ENCODE results near the gene RAMP2. TPM values are rescaled to one million over a fixed set of nuclear protein-coding genes. Genes with fewer than 3 reads are reported as not detected.

Gene RAMP2
- total RNA-seq, 1 donor from 2014 or later = not detected

GRCh38 chr17:42809250-42809649 lies 48.2 kb downstream of the RAMP2 start:
- no peak overlapping the region for H3K27ac Mint-ChIP-seq
- CTCF ChIA-PET = no interaction called here

More at GRCh38 chr17:42809250-42809649, 48.2 kb downstream of the RAMP2 start:
- Mint-ChIP-seq H3K9me3 (no peaks in the 10 kb centered on the region), H3K27me3 (no peaks in the 10 kb centered on the region), H3K36me3 (ENCODE audit: low read depth) (peaks cover 45% of the 10 kb centered on the region), H3K4me1 (no peaks in the 10 kb centered on the region), H3K4me3 (no peak overlapping the region)
- DNase-seq = no peak
- ATAC-seq (ENCODE audit: low read depth) = no peak
- POLR2A ChIA-PET = no interaction called here
- intact Hi-C loops (cut with micrococcal nuclease) = no loop called here
- TF ChIP-seq CTCF (IDR thresholded peaks at IDR 0.05) = no peak

Other genes with a start within 250 kb of the RAMP2 start
- gene NAGLU, start 225.0 kb upstream of the RAMP2 start, total RNA-seq = 27.8 and 33.9 TPM in 2 replicates
- gene HSD17B1, start 208.3 kb upstream of the RAMP2 start, total RNA-seq = 0.86 and 1.2 TPM in 2 replicates
- 82.4 and 94.9 TPM in 2 replicates for gene COASY, start 199.1 kb upstream of the RAMP2 start, total RNA-seq
- gene MLX, start 194.1 kb upstream of the RAMP2 start, total RNA-seq = 53.4 and 59.7 TPM in 2 replicates
- 9.0 and 10.8 TPM in 2 replicates for gene PSMC3IP, start 183.5 kb upstream of the RAMP2 start, total RNA-seq
- gene RETREG3, start 151.9 kb upstream of the RAMP2 start, total RNA-seq = 60.0 and 63.5 TPM in 2 replicates
- 25.0 and 26.8 TPM in 2 replicates for gene TUBG1, start 151.5 kb upstream of the RAMP2 start, total RNA-seq
- 8.6 and 9.4 TPM in 2 replicates for gene TUBG2, start 101.9 kb upstream of the RAMP2 start, total RNA-seq
- 0.80 and 1.4 TPM in 2 replicates for gene PLEKHH3, start 84.2 kb upstream of the RAMP2 start, total RNA-seq
- gene CCR10, start 79.4 kb upstream of the RAMP2 start, total RNA-seq = 1.2 and 1.4 TPM in 2 replicates
- 16.4 and 21.3 TPM in 2 replicates for gene CNTNAP1, start 78.7 kb upstream of the RAMP2 start, total RNA-seq
- 74.7 and 81.6 TPM in 2 replicates for gene EZH1, start 16.2 kb upstream of the RAMP2 start, total RNA-seq
- 49.7 and 49.8 TPM in 2 replicates for gene VPS25, start 12.2 kb downstream of the RAMP2 start, total RNA-seq
- gene WNK4, start 19.4 kb downstream of the RAMP2 start, total RNA-seq = 0.10 and 0.29 TPM in 2 replicates
- 41.4 and 48.0 TPM in 2 replicates for gene COA3, start 37.5 kb downstream of the RAMP2 start, total RNA-seq
- not detected in 2 replicates for gene CNTD1, start 37.6 kb downstream of the RAMP2 start, total RNA-seq
- 113 and 118 TPM in 2 replicates for gene BECN1, start 63.1 kb downstream of the RAMP2 start, total RNA-seq
- gene PSME3, start 72.2 kb downstream of the RAMP2 start, total RNA-seq = 136 and 141 TPM in 2 replicates
- 2.0 and 3.9 TPM in 2 replicates for gene AOC2, start 83.4 kb downstream of the RAMP2 start, total RNA-seq
- 0.64 and 1.4 TPM in 2 replicates for gene AOC3, start 90.0 kb downstream of the RAMP2 start, total RNA-seq
- not detected in 2 replicates for gene G6PC1, start 139.6 kb downstream of the RAMP2 start, total RNA-seq
- gene AARSD1, start 203.2 kb downstream of the RAMP2 start, total RNA-seq = 63.6 and 70.4 TPM in 2 replicates
- gene PTGES3L, start 218.9 kb downstream of the RAMP2 start, total RNA-seq = 1.4 and 2.0 TPM in 2 replicates
- gene RUNDC1, start 219.3 kb downstream of the RAMP2 start, total RNA-seq = 28.3 and 30.9 TPM in 2 replicates
- gene RPL27, start 237.2 kb downstream of the RAMP2 start, total RNA-seq = 1,189 and 1,266 TPM in 2 replicates
- 41.9 and 50.5 TPM in 2 replicates for gene IFI35, start 245.6 kb downstream of the RAMP2 start, total RNA-seq